HepG2 (cell line): ENCODE measurements around the gene CILP2. TPM values are rescaled to one million over a fixed set of nuclear protein-coding genes. Genes with fewer than 3 reads are reported as not detected.

Source experiments
- ARID4A ChIP-seq: sonication (generic); formaldehyde crosslinking; IDR thresholded peaks from 2 replicates; pipeline ENCODE4 v1.5.0; 2020; ENCODE audit warnings: mild to moderate bottlenecking, missing genetic modification reagents, borderline replicate concordance
- CBX5 ChIP-seq: sonication (generic); formaldehyde crosslinking; IDR thresholded peaks from 2 replicates; pipeline ENCODE4 v1.4.0; 2020; ENCODE audit warnings: missing genetic modification reagents, borderline replicate concordance
- RBM22 ChIP-seq: fragments of 200-400 bp; formaldehyde crosslinking; optimal IDR thresholded peaks from 2 replicates; pipeline ENCODE3; 2017; ENCODE audit warnings: mild to moderate bottlenecking, low read length, moderate library complexity
- SSRP1 ChIP-seq: IDR thresholded peaks from 2 replicates; pipeline ENCODE4 v1.6.1; 2016; ENCODE audit warnings: control low read depth
- ZNF720 ChIP-seq: sonication (generic); formaldehyde crosslinking; IDR thresholded peaks from 2 replicates; pipeline ENCODE4 v1.4.0; 2020; ENCODE audit warnings: missing genetic modification reagents
- ZNF766 ChIP-seq: sonication (generic); formaldehyde crosslinking; IDR thresholded peaks from 2 replicates; pipeline ENCODE4 v1.5.0; 2020; ENCODE audit warnings: missing genetic modification reagents, borderline replicate concordance
- polyA plus RNA-seq, 8 experiments: library from polyadenylated mRNA; depleted of rRNA in 3 of 8; stranded (reverse) in 7 of 8; unstranded in 1 of 8; fragments of >200 nt; fragmentation: Illumina TruSeq in 4 of 8; extraction: Trizol in 4 of 8; gene quantifications; 2 replicates each; pipeline versions ENCODE4 v1.2.1 to v1.2.3, GENCODE V29; 2011 to 2016; ENCODE audit warnings: low read depth in 4 of 8, missing spikeins in 1 of 8, mixed read lengths in 1 of 8; ENCODE audit not compliant: insufficient read depth in 1 of 8
- total RNA-seq, 5 experiments: library from RNA; depleted of rRNA; stranded (reverse); fragments of >200 nt; fragmentation: Illumina TruSeq; extraction: Trizol; gene quantifications; 2 replicates each; pipeline ENCODE4 v1.2.3, GENCODE V29; 2016; ENCODE audit warnings: low read depth in 1 of 5

CILP2 gene
- total and polyA plus RNA-seq, 2 of the 13 experiments (the other 11 are each of a cell fraction or from before 2014, with no cell fraction given): 0.09 to 0.37 TPM

- peak; percentile 33; the same call in 1 of the 2 replicates for TF ChIP-seq ARID4A (CRISPR knock-in tag)
- no peak for TF ChIP-seq ZNF766 (CRISPR knock-in tag)
- peak; percentile 33 for TF ChIP-seq RBM22
- peak; percentile 35; the same call in 1 of the 2 replicates for TF ChIP-seq SSRP1 (CRISPR knock-in tag)
- TF ChIP-seq ZNF720 (CRISPR knock-in tag): no peak
- peak; percentile 49; the same call in 1 of the 2 replicates for TF ChIP-seq CBX5 (CRISPR knock-in tag)
Measured at GRCh38 chr19:19531951-19532805, 5.9 kb upstream of the CILP2 start (continued).
